ENCODE results near the gene RPL38.

GRCh38 chr17:74190154-74190553, 13.3 kb upstream of the RPL38 start:
- TF ChIP-seq CTCF (IDR thresholded peaks at IDR 0.05; ENCODE audit: insufficient read depth, low read length) (no peak), GABPA (IDR thresholded peaks at IDR 0.05; ENCODE audit: low read depth) (no peak), REST (IDR thresholded peaks at IDR 0.05; ENCODE audit: insufficient replicate concordance, low read depth) (no peak), POLR2AphosphoS5 (IDR thresholded peaks at IDR 0.05; ENCODE audit: low read depth) (no peak)

All from HL-60 (cell line).